ENCODE measurements around the gene ATP8A2.

GRCh38 chr13:25604106-25604505 lies 232.3 kb downstream of the ATP8A2 start:
- TF ChIP-seq, protein P1, sequence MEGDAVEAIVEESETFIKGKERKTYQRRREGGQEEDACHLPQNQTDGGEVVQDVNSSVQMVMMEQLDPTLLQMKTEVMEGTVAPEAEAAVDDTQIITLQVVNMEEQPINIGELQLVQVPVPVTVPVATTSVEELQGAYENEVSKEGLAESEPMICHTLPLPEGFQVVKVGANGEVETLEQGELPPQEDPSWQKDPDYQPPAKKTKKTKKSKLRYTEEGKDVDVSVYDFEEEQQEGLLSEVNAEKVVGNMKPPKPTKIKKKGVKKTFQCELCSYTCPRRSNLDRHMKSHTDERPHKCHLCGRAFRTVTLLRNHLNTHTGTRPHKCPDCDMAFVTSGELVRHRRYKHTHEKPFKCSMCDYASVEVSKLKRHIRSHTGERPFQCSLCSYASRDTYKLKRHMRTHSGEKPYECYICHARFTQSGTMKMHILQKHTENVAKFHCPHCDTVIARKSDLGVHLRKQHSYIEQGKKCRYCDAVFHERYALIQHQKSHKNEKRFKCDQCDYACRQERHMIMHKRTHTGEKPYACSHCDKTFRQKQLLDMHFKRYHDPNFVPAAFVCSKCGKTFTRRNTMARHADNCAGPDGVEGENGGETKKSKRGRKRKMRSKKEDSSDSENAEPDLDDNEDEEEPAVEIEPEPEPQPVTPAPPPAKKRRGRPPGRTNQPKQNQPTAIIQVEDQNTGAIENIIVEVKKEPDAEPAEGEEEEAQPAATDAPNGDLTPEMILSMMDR (conservative IDR thresholded peaks at IDR 0.05; ENCODE audit: low read depth, low read length), result no peak
- no peak for TF ChIP-seq POLR2A (IDR thresholded peaks at IDR 0.05; ENCODE audit: low read depth, low read length)
- no peak for TF ChIP-seq CEBPB (IDR thresholded peaks at IDR 0.05; ENCODE audit: low read depth, low read length)
- TF ChIP-seq NFE2L2 (IDR thresholded peaks at IDR 0.05; ENCODE audit: low read depth, low read length), result no peak
- no peak for TF ChIP-seq MXI1 (IDR thresholded peaks at IDR 0.05; ENCODE audit: borderline replicate concordance, low read depth, low read length)
- no peak for TF ChIP-seq CHD1 (IDR thresholded peaks at IDR 0.05; ENCODE audit: low read depth, low read length)
- no peak for TF ChIP-seq SMC3 (IDR thresholded peaks at IDR 0.05; ENCODE audit: low read depth, low read length)
- TF ChIP-seq RFX5 (IDR thresholded peaks at IDR 0.05; ENCODE audit: low read depth, low read length), result no peak
- TF ChIP-seq, protein P2, sequence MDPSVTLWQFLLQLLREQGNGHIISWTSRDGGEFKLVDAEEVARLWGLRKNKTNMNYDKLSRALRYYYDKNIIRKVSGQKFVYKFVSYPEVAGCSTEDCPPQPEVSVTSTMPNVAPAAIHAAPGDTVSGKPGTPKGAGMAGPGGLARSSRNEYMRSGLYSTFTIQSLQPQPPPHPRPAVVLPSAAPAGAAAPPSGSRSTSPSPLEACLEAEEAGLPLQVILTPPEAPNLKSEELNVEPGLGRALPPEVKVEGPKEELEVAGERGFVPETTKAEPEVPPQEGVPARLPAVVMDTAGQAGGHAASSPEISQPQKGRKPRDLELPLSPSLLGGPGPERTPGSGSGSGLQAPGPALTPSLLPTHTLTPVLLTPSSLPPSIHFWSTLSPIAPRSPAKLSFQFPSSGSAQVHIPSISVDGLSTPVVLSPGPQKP (IDR thresholded peaks at IDR 0.05; ENCODE audit: borderline replicate concordance, low read depth, low read length), result no peak
- TF ChIP-seq MAZ (IDR thresholded peaks at IDR 0.05; ENCODE audit: borderline replicate concordance, low read depth, low read length), result no peak
- TF ChIP-seq RAD21 (IDR thresholded peaks at IDR 0.05; ENCODE audit: low read length), result no peak
- no peak for TF ChIP-seq RCOR1 (IDR thresholded peaks at IDR 0.05; ENCODE audit: insufficient replicate concordance, low read length)
- no peak for TF ChIP-seq FOS (IDR thresholded peaks at IDR 0.05; ENCODE audit: low read depth, low read length)
- TF ChIP-seq USF2 (IDR thresholded peaks at IDR 0.05; ENCODE audit: low read depth, low read length), result no peak
